Sigmoid colon (tissue), 4 donors: ENCODE measurements around the gene SMARCA2.

Experiments
- EP300 ChIP-seq, 4 donors: sonication (generic); formaldehyde crosslinking; IDR thresholded peaks; one replicate each; pipeline ENCODE4 v1.6.1; 2017; ENCODE audit warnings: antibody characterized with exemption in 4 of 4
- POLR2A ChIP-seq, 2 donors: fragments of 450-650 bp; IDR thresholded peaks; one replicate each; pipeline ENCODE4 v1.6.1; 2016; ENCODE audit warnings: antibody characterized with exemption in 2 of 2, mild to moderate bottlenecking in 2 of 2, moderate library complexity in 2 of 2
- POLR2AphosphoS5 ChIP-seq, 4 donors: sonication (generic); formaldehyde crosslinking; IDR thresholded peaks; one replicate each; pipeline ENCODE4 v1.6.1; 2017; ENCODE audit warnings: antibody characterized with exemption in 4 of 4
- TF ChIP-seq, protein P1 (sequence below), 4 experiments: fragments of 450-650 bp in 3 of 4; fragments of 200-600 bp in 1 of 4; IDR thresholded peaks; one replicate each; pipeline ENCODE4 v1.5.1; 2016 to 2019; ENCODE audit warnings: antibody characterized with exemption in 4 of 4, mild to moderate bottlenecking in 3 of 4, moderate library complexity in 2 of 4

DNA sequence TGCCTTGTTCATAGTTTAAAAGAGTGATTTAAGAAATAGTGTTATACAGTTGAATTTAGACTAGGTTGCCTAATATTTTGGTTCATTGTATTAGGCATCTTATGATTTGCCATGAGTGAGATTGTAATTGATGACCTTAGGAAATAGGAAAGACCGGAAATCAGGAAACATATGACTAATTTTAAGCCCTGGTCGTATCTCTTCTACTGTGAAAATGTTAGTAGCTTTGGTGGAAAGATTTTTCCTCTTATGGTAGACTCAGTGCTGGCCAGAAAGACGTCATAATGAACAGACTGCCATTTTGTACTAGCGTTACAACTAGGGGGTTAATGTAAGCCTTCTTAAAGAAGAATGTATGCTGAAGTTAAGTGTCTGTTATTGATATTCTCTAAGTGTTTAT is 21.7 kb downstream of the SMARCA2 start:
- TF ChIP-seq POLR2A (IDR thresholded peaks at IDR 0.05) (no peak), EP300 (IDR thresholded peaks at IDR 0.05) (no peak), POLR2AphosphoS5 (IDR thresholded peaks at IDR 0.05) (no peak)
- TF ChIP-seq, protein P1, sequence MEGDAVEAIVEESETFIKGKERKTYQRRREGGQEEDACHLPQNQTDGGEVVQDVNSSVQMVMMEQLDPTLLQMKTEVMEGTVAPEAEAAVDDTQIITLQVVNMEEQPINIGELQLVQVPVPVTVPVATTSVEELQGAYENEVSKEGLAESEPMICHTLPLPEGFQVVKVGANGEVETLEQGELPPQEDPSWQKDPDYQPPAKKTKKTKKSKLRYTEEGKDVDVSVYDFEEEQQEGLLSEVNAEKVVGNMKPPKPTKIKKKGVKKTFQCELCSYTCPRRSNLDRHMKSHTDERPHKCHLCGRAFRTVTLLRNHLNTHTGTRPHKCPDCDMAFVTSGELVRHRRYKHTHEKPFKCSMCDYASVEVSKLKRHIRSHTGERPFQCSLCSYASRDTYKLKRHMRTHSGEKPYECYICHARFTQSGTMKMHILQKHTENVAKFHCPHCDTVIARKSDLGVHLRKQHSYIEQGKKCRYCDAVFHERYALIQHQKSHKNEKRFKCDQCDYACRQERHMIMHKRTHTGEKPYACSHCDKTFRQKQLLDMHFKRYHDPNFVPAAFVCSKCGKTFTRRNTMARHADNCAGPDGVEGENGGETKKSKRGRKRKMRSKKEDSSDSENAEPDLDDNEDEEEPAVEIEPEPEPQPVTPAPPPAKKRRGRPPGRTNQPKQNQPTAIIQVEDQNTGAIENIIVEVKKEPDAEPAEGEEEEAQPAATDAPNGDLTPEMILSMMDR (IDR thresholded peaks at IDR 0.05) = no peak
